AG04449 (cell line): ENCODE data around the gene MLIP.
"Not testable (repeated sequence)": the region's sequence is repeated elsewhere in the genome, so short reads cannot be mapped to it uniquely, and the experiment has no call there.

Source experiments
- CTCF ChIA-PET: fragments of 350-600 bp; formaldehyde crosslinking; extraction: SDS; loops from one replicate; lab custom pipeline; 2021; ENCODE audit warnings: antibody characterized with exemption; lab: Yijun Ruan, JAX
- POLR2A ChIA-PET: fragments of 400-600, 350-600 bp; formaldehyde crosslinking; extraction: SDS; loops from one replicate; lab custom pipeline; 2020; ENCODE audit warnings: antibody characterized with exemption, inconsistent platforms; lab: Yijun Ruan, JAX
- DNase-seq: peaks from one replicate; pipeline ENCODE4 v3.0.0-alpha.2; 2010; ENCODE audit warnings: low read depth, low spot score
- H3K4me3 ChIP-seq: 2 replicates; pipeline ENCODE4 v1.5.1; 2011; ENCODE audit warnings: low read depth, mild to moderate bottlenecking, control low read depth, low read length
- CTCF ChIP-seq: IDR thresholded peaks from one replicate; pipeline ENCODE4 v1.5.1; 2011; ENCODE audit warnings: mild to moderate bottlenecking, moderate library complexity, low read length, control low read depth, inconsistent platforms; ENCODE audit not compliant: insufficient read depth; ENCODE audit errors: missing control alignments

MLIP gene

GRCh38 chr6:54193560-54193959, 82.3 kb downstream of the MLIP start:
- no peak overlapping the region for H3K4me3 ChIP-seq
- CTCF ChIA-PET: interaction anchor here (1.6 kb wide), 1 partner anchor 52 kb away, joined by 4 read pairs; no protein-coding TSS in a partner anchor
- TF ChIP-seq CTCF: no peak
- DNase-seq: no peak
- POLR2A ChIA-PET: no interaction called here

- CTCF ChIA-PET: interaction anchor here (1.6 kb wide), 1 partner anchor 51 kb away, joined by 4 read pairs; no protein-coding TSS in a partner anchor
- TF ChIP-seq CTCF: no peak
- POLR2A ChIA-PET: no interaction called here
- peak; percentile 12 for DNase-seq
- H3K4me3 ChIP-seq: no peak overlapping the region
Observed at GRCh38 chr6:54194067-54194466, 82.8 kb downstream of the MLIP start.

- no peak for TF ChIP-seq CTCF
- ChIA-PET POLR2A (no interaction called here), CTCF (no interaction called here)
- no peak overlapping the region for H3K4me3 ChIP-seq
- no peak for DNase-seq
Observed at GRCh38 chr6:54195637-54196036, 84.4 kb downstream of the MLIP start.

- POLR2A ChIA-PET: no interaction called here
- CTCF ChIA-PET: no interaction called here
- no peak for TF ChIP-seq CTCF
- H3K4me3 ChIP-seq: no peak overlapping the region
- no peak for DNase-seq
Observed at GRCh38 chr6:54196905-54197304, 85.7 kb downstream of the MLIP start.

GRCh38 chr6:54198134-54198533, 86.9 kb downstream of the MLIP start:
- TF ChIP-seq CTCF: no peak
- no peak for DNase-seq
- H3K4me3 ChIP-seq: no peak overlapping the region
- CTCF ChIA-PET: no interaction called here
- POLR2A ChIA-PET: no interaction called here

- DNase-seq, CTCF ChIA-PET, H3K4me3 ChIP-seq, POLR2A ChIA-PET: not testable (repeated sequence)
Observed at GRCh38 chr6:54203474-54204035, 92.3 kb downstream of the MLIP start.
